ENCODE results near the gene SPTBN4. TPM values are rescaled to one million over a fixed set of nuclear protein-coding genes. Genes with fewer than 3 reads are reported as not detected.
"Not testable (repeated sequence)": the region's sequence is repeated elsewhere in the genome, so short reads cannot be mapped to it uniquely, and the experiment has no call there.

SPTBN4 gene
- total RNA-seq, 6 donors from 2014 or later = 0.33 to 8.4 (median 0.67) TPM

DNA sequence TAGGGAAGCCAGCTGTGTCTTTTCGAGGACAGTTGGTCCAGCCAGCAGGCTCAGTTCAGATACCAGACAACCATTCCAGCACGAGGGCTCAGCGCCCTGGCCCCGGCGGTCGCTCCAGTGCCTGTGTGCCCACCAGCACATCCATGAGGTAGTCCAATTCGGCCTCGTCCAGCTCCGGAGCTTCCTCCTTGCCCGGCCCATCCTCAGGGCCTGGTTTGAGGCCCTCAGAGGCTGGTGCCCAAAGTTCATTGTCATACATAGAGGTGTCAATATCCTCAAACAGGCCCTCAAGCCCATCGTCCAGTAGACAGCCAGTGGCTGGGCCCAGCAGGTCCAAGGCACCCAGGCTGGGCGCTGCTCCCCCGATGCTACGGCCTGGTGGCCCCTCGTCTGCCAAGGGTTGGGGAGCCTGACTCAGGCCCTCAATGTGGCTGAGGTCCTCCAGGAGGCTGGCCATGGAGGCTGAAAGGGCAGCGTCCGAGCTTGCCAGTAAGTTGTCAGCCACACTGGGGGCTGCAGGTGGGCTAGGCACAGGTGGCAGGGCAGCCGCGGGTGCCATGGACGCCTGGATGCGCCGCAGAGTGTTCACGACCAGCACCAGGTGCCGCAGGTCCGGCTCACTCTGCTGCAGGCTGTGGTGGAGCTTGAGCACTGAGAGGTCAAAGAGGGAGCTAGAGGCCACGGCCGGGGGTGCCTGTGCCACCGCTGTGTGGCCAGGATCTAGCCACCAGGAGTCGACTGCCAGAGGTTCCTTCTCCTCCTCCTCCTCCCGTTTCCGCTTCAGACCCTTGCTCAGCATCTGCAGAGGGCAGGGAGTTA is 43.8 kb upstream of the SPTBN4 start:
- TF ChIP-seq EP300 (IDR thresholded peaks at IDR 0.05) = no peak
- TF ChIP-seq POLR2A (IDR thresholded peaks at IDR 0.05) = no peak
- TF ChIP-seq POLR2AphosphoS5 (IDR thresholded peaks at IDR 0.05) = no peak
- TF ChIP-seq, protein P1, sequence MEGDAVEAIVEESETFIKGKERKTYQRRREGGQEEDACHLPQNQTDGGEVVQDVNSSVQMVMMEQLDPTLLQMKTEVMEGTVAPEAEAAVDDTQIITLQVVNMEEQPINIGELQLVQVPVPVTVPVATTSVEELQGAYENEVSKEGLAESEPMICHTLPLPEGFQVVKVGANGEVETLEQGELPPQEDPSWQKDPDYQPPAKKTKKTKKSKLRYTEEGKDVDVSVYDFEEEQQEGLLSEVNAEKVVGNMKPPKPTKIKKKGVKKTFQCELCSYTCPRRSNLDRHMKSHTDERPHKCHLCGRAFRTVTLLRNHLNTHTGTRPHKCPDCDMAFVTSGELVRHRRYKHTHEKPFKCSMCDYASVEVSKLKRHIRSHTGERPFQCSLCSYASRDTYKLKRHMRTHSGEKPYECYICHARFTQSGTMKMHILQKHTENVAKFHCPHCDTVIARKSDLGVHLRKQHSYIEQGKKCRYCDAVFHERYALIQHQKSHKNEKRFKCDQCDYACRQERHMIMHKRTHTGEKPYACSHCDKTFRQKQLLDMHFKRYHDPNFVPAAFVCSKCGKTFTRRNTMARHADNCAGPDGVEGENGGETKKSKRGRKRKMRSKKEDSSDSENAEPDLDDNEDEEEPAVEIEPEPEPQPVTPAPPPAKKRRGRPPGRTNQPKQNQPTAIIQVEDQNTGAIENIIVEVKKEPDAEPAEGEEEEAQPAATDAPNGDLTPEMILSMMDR (IDR thresholded peaks at IDR 0.05) = no peak
- H3K4me3 ChIP-seq = peak overlapping the region in 1 of 4 donors; percentile 75

DNA sequence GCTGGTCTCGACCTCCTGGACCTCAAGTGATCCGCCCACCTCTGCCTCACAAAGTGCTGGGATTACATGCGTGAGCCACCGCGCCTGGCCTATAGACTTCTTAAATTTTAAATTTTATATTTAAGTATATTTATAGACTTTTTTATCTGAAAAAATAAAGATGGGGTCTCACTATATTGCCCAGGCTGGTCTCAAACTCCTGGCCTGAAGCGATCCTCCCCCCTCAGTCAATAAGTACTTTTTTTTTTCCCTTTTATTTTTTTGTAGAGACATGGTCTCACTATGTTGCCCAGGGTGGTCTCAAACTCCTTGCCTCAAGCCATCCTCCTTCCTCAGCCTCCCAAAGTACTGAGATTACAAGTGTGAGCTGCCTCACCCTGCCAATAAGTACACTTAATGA is 42.9 kb upstream of the SPTBN4 start:
- Histone ChIP-seq H3K27me3 (no peaks in the 10 kb centered on the region), H3K36me3 (peaks cover 9 to 21% (median 11%) of the 10 kb centered on the region in 4 donors), H3K27ac (peak overlapping the region in 3 of 4 donors; percentile 97 to 100 (median 99)), H3K4me1 (peaks cover 51 to 60% (median 54%) of the 10 kb centered on the region in 4 donors), H3K9me3 (no peaks in the 10 kb centered on the region), H3K4me3 (peak overlapping the region; percentile 55 to 88 (median 76))
- TF ChIP-seq POLR2AphosphoS5 (IDR thresholded peaks at IDR 0.05) (no peak), EP300 (IDR thresholded peaks at IDR 0.05) (no peak), POLR2A (IDR thresholded peaks at IDR 0.05) (no peak)
- TF ChIP-seq, protein P1 (IDR thresholded peaks at IDR 0.05) = no peak
- ATAC-seq (ENCODE audit: low FRiP score in 2 of 2) = no peak
- DNase-seq = no peak
- 87 to 90% methylated on average over 6 of the region's 6 CpGs for WGBS, 2 donors

More for the DNA sequence above, 43.8 kb upstream of the SPTBN4 start:
- WGBS, 2 donors = 88 to 90% methylated on average over 18 to 31 of the region's 31 CpGs
- peak overlapping the region; percentile 97 to 100 (median 99) for H3K27ac ChIP-seq
- peaks cover 51 to 65% (median 61%) of the 10 kb centered on the region in 4 donors for H3K4me1 ChIP-seq
- no peaks in the 10 kb centered on the region for H3K9me3 ChIP-seq
- H3K27me3 ChIP-seq = no peaks in the 10 kb centered on the region
- peaks cover 9 to 21% (median 11%) of the 10 kb centered on the region in 4 donors for H3K36me3 ChIP-seq
- ATAC-seq (ENCODE audit: low FRiP score in 2 of 2) (no peak), DNase-seq (peak in 1 of 2 donors; percentile 84)

GRCh38 chr19:40424637-40425449 is 42.0 kb upstream of the SPTBN4 start:
- H3K9me3 ChIP-seq = no peaks in the 10 kb centered on the region
- peaks cover 9 to 21% (median 11%) of the 10 kb centered on the region in 4 donors for H3K36me3 ChIP-seq
- H3K4me1 ChIP-seq = peaks cover 42 to 53% (median 47%) of the 10 kb centered on the region in 4 donors
- TF ChIP-seq, protein P1 (IDR thresholded peaks at IDR 0.05) = no peak
- TF ChIP-seq POLR2AphosphoS5 (IDR thresholded peaks at IDR 0.05) = peak in 1 of 2 donors; percentile 1
- 1 to 2% methylated on average over 16 to 19 of the region's 28 CpGs for WGBS, 2 donors
- no peak for ATAC-seq (ENCODE audit: low FRiP score in 2 of 2)
- H3K27ac ChIP-seq = peak overlapping the region; percentile 97 to 100 (median 100)
- H3K4me3 ChIP-seq = peak overlapping the region; percentile 55 to 88 (median 76)
- H3K27me3 ChIP-seq = no peaks in the 10 kb centered on the region
- DNase-seq = peak in 1 of 2 donors; percentile 39

DNA sequence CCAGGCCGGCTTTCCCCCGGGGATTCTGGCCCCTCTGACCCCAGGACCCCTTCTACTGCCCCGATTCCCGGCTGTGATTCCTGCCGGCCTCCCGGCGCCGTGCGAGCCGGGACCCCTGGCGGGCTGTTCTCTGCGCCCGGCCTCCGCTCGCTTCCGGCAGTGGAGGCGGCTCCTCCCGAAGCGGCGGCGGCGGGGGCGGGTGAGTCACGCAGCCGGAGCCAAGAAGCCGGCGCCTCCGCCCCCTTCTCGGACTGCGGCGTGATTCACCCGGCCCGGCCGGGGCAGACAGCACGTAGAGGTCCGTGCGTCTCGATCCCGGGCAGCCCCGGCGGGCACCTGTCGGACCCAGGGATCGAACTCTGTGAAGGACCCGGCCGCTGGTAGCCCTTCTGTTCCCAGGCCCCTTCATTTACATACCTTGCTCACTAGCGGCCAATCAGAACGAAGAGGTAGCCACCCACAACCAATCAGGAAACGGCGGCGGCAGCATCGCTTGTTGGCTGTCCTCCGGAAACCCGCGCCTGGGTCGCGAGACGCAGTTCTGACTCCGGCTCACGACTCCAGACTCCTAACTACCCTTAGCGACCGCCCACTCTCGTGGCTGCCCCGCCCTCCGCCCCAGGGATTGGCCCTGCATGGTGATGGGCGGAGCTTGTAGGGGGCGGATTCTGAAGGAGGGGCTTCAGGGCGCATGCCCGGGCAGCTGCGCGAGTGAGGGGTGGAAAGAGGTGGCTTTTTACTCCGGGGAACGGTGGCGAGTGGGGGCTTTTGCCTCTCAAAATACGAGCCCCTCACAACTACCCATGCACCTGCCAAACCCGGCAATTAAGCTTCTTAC is 41.1 kb upstream of the SPTBN4 start, which contains the start of gene SERTAD1:
SERTAD1 (minus strand) TSS at position 543 of the 838 bp plus-strand sequence. CDS start 2,446 bp downstream, outside the sequence.
- WGBS, 2 donors = 0% methylated on average over 9 to 57 of the region's 75 CpGs
- Histone ChIP-seq H3K36me3 (peaks cover 9 to 21% (median 11%) of the 10 kb centered on the region in 4 donors), H3K27ac (peak within 1 kb of the TSS; percentile 97 to 100 (median 100)), H3K9me3 (no peaks in the 10 kb centered on the region), H3K4me3 (peak within 1 kb of the TSS; percentile 55 to 88 (median 76)), H3K4me1 (peaks cover 35 to 45% (median 39%) of the 10 kb centered on the region in 4 donors), H3K27me3 (no peaks in the 10 kb centered on the region)
- TF ChIP-seq POLR2AphosphoS5 (IDR thresholded peaks at IDR 0.05) = peak; percentile 99 to 100
- TF ChIP-seq, protein P1 (IDR thresholded peaks at IDR 0.05) = peak; percentile 64 to 94 (median 88)
- TF ChIP-seq POLR2A (IDR thresholded peaks at IDR 0.05) = peak in 3 of 4 donors; percentile 98 to 100 (median 100)
- peak in 1 of 4 donors; percentile 72 for TF ChIP-seq EP300 (IDR thresholded peaks at IDR 0.05)
- DNase-seq = peak; percentile 99 to 100
- peak; percentile 95 to 99 for ATAC-seq (ENCODE audit: low FRiP score in 2 of 2)

DNA sequence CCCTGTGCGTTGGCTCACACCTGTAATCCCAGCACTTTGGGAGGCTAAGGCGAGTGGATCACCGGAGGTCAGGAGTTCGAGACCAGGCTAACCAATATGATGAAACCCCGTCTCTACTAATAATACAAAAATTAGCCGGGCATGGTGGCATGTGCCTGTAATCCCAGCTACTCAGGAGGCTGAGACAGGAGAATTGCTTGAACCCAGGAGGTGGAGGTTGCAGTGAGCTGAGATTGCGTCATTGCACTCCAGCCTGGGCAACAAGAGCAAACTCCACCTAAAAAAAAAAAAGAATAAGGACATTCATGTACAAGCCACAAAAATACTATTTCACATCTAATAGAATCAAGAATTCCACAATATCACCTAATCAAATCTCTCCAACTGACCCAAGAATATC is 38.6 kb upstream of the SPTBN4 start:
- not testable (repeated sequence) for H3K9me3 ChIP-seq; H3K4me3 ChIP-seq; H3K27ac ChIP-seq; H3K27me3 ChIP-seq; H3K36me3 ChIP-seq; DNase-seq; ATAC-seq (ENCODE audit: low FRiP score in 2 of 2)
- peaks cover 27 to 38% (median 32%) of the 10 kb centered on the region in 4 donors for H3K4me1 ChIP-seq
- 92 to 93% methylated on average over 7 of the region's 7 CpGs for WGBS, 2 donors

GRCh38 chr19:40430242-40430641 is 36.6 kb upstream of the SPTBN4 start:
- ATAC-seq (ENCODE audit: low FRiP score in 2 of 2); H3K4me3 ChIP-seq; DNase-seq; H3K27me3 ChIP-seq; H3K36me3 ChIP-seq; H3K9me3 ChIP-seq; H3K27ac ChIP-seq: not testable (repeated sequence)
- peaks cover 17 to 38% (median 33%) of the 10 kb centered on the region in 4 donors for H3K4me1 ChIP-seq
- WGBS, 2 donors = 97 to 98% methylated on average over 10 of the region's 10 CpGs

All from upper lobe of left lung (tissue), 6 donors.